ENCODE results near the gene SIRT5. TPM values are rescaled to one million over a fixed set of nuclear protein-coding genes. Genes with fewer than 3 reads are reported as not detected.

SIRT5 gene
- total and polyA plus RNA-seq, 8 donors: 9.0 to 18.2 (median 16.4) TPM

DNA sequence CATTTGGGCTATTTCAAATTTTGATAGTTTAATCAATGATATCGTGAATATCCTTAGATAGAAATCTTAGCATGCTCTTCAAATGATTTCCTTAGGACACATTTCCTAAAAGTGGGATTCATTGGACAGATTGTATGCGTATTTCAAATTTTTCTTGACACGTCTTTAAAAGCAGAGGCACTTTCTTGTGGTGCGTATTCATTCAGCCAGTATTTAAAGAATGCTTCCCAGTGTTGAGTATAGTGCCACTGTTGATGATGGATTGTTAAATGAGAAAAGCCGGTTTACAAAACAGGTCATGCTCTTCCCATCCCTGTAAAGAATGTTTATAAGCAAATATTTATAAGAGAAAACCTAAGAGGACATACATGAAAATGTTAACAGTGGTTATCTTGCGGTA, 25.6 kb downstream of the SIRT5 start:
- Histone ChIP-seq H3K9me3 (no peaks in the 10 kb centered on the region), H3K36me3 (peaks cover 0 to 86% of the 10 kb centered on the region in 2 donors)
- intact Hi-C loops (cut with DNase I): no loop called here

GRCh38 chr6:13604135-13604534, 29.7 kb downstream of the SIRT5 start:
- ATAC-seq: no peak

More for the DNA sequence above, 25.6 kb downstream of the SIRT5 start:
- Histone ChIP-seq H3K4me3 (no peak overlapping the region), H3K27me3 (no peaks in the 10 kb centered on the region), H3K4me1 (no peaks in the 10 kb centered on the region), H3K27ac (no peak overlapping the region)
- TF ChIP-seq, protein P1, sequence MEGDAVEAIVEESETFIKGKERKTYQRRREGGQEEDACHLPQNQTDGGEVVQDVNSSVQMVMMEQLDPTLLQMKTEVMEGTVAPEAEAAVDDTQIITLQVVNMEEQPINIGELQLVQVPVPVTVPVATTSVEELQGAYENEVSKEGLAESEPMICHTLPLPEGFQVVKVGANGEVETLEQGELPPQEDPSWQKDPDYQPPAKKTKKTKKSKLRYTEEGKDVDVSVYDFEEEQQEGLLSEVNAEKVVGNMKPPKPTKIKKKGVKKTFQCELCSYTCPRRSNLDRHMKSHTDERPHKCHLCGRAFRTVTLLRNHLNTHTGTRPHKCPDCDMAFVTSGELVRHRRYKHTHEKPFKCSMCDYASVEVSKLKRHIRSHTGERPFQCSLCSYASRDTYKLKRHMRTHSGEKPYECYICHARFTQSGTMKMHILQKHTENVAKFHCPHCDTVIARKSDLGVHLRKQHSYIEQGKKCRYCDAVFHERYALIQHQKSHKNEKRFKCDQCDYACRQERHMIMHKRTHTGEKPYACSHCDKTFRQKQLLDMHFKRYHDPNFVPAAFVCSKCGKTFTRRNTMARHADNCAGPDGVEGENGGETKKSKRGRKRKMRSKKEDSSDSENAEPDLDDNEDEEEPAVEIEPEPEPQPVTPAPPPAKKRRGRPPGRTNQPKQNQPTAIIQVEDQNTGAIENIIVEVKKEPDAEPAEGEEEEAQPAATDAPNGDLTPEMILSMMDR (IDR thresholded peaks at IDR 0.05): no peak
- no peak for ATAC-seq
- no peak for DNase-seq

GRCh38 chr6:13604546-13605416, 30.4 kb downstream of the SIRT5 start:
- TF ChIP-seq, protein P1 (IDR thresholded peaks at IDR 0.05): no peak
- ATAC-seq (no peak), DNase-seq (no peak)
- Histone ChIP-seq H3K27me3 (no peaks in the 10 kb centered on the region), H3K36me3 (peaks cover 0 to 59% of the 10 kb centered on the region in 2 donors), H3K4me3 (no peak overlapping the region), H3K4me1 (no peaks in the 10 kb centered on the region), H3K27ac (no peak overlapping the region), H3K9me3 (no peaks in the 10 kb centered on the region)
- intact Hi-C loops (cut with DNase I): no loop called here

More at GRCh38 chr6:13604135-13604534, 29.7 kb downstream of the SIRT5 start:
- peaks cover 0 to 59% of the 10 kb centered on the region in 2 donors for H3K36me3 ChIP-seq
- H3K4me1 ChIP-seq: no peaks in the 10 kb centered on the region
- H3K4me3 ChIP-seq: no peak overlapping the region
- no peak for DNase-seq
- no peaks in the 10 kb centered on the region for H3K9me3 ChIP-seq
- intact Hi-C loops (cut with DNase I): no loop called here
- H3K27ac ChIP-seq: no peak overlapping the region
- TF ChIP-seq, protein P1 (IDR thresholded peaks at IDR 0.05): no peak
- H3K27me3 ChIP-seq: no peaks in the 10 kb centered on the region

GRCh38 chr6:13605634-13606033, 31.2 kb downstream of the SIRT5 start:
- ATAC-seq (no peak), DNase-seq (no peak)
- Histone ChIP-seq H3K27me3 (no peaks in the 10 kb centered on the region), H3K9me3 (no peaks in the 10 kb centered on the region), H3K4me3 (no peak overlapping the region), H3K4me1 (no peaks in the 10 kb centered on the region), H3K27ac (no peak overlapping the region), H3K36me3 (peaks cover 0 to 51% of the 10 kb centered on the region in 2 donors)
- intact Hi-C loops (cut with DNase I): no loop called here
- TF ChIP-seq, protein P1 (IDR thresholded peaks at IDR 0.05): no peak

DNA sequence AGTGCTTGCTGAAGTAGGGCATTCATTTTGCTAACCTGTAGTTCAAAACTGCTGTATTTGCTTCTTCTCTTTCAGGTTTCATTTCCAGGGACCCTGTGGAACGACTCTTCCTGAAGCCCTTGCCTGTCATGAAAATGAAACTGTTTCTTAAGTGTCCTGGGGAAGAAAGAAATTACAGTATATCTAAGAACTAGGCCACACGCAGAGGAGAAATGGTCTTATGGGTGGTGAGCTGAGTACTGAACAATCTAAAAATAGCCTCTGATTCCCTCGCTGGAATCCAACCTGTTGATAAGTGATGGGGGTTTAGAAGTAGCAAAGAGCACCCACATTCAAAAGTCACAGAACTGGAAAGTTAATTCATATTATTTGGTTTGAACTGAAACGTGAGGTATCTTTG, 37.3 kb downstream of the SIRT5 start:
- H3K27ac ChIP-seq: peak overlapping the region in 1 of 2 donors; percentile 8
- TF ChIP-seq, protein P1 (IDR thresholded peaks at IDR 0.05): no peak
- no peaks in the 10 kb centered on the region for H3K9me3 ChIP-seq
- intact Hi-C loops (cut with DNase I): no loop called here
- peaks cover 8 to 10% of the 10 kb centered on the region in 2 donors for H3K4me1 ChIP-seq
- no peak overlapping the region for H3K4me3 ChIP-seq
- H3K36me3 ChIP-seq: peaks cover 0 to 7% of the 10 kb centered on the region in 2 donors
- no peak for ATAC-seq
- DNase-seq: no peak
- H3K27me3 ChIP-seq: no peaks in the 10 kb centered on the region

Measured in left lung (tissue), 10 donors.